NT2/D1 (cell line): ENCODE measurements around the gene MBD3L2.
"Not testable (repeated sequence)": the region's sequence is repeated elsewhere in the genome, so short reads cannot be mapped to it uniquely, and the experiment has no call there.

Source experiments
- SUZ12 ChIP-seq: IDR thresholded peaks from 2 replicates; pipeline ENCODE4 v1.6.1; 2011; ENCODE audit not compliant: insufficient read length, insufficient read depth; ENCODE audit errors: extremely low read depth
- YY1 ChIP-seq: IDR thresholded peaks from 2 replicates; pipeline ENCODE4 v1.6.1; 2011; ENCODE audit not compliant: insufficient read length, insufficient read depth
- ZNF274 ChIP-seq: IDR thresholded peaks from 2 replicates; pipeline ENCODE4 v1.6.1; 2011; ENCODE audit warnings: mild to moderate bottlenecking, low read depth, low read length

DNA sequence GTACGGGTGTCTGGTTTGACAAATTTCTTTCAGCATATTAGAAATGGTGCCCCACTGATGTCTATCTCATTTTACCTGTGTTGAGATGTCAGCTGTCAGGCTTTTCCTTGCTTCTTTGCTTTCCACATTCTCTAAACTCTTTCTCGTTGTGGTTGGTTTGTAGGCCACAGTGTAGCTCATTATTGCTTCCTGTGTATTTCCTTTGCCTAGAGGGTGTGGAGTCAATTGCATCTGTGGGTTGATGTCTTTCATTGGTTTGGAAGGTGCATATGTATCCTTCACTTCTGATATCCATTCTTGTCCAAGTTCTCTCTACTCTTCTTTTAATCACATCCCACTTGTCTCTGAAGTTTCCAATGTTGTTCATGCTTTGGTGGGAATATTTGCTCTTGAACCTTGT, 7.6 kb upstream of the MBD3L2 start:
- not testable (repeated sequence) for TF ChIP-seq ZNF274, YY1, SUZ12
